NCI-H510A treated with DMSO at 0.1 percent for 48 hours (cell line): ENCODE data around the gene HSD11B2.

ENCODE experiments used
- DNase-seq: peaks from one replicate; lab custom pipeline; 2025; lab: John Stamatoyannopoulos, UW

HSD11B2 gene

GRCh38 chr16:67430977-67431774 is at the start of gene HSD11B2:
HSD11B2 (plus strand) TSS chr16:67431121; CDS start chr16:67431249, 128 bp downstream.
- DNase-seq = peak; percentile 41

- no peak for DNase-seq
Observed at GRCh38 chr16:67383284-67383683, 47.6 kb upstream of the HSD11B2 start.

GRCh38 chr16:67384778-67385510 is 46.0 kb upstream of the HSD11B2 start:
- DNase-seq = no peak

GRCh38 chr16:67386861-67387455 is 44.0 kb upstream of the HSD11B2 start:
- DNase-seq = no peak

GRCh38 chr16:67387479-67388079 is 43.3 kb upstream of the HSD11B2 start:
- no peak for DNase-seq

- DNase-seq = no peak
Observed at GRCh38 chr16:67388191-67388590, 42.7 kb upstream of the HSD11B2 start.

GRCh38 chr16:67388591-67388990 is 42.3 kb upstream of the HSD11B2 start:
- no peak for DNase-seq

- no peak for DNase-seq
Observed at GRCh38 chr16:67389911-67390815, 40.8 kb upstream of the HSD11B2 start.

- DNase-seq = no peak
Observed at GRCh38 chr16:67390816-67391423, 40.0 kb upstream of the HSD11B2 start.

- DNase-seq = no peak
Observed at GRCh38 chr16:67391424-67392300, 39.3 kb upstream of the HSD11B2 start.

GRCh38 chr16:67392301-67393059 is 38.4 kb upstream of the HSD11B2 start:
- no peak for DNase-seq

GRCh38 chr16:67393111-67393787 is 37.7 kb upstream of the HSD11B2 start, which contains the start of gene TPPP3:
TPPP3 (minus strand) TSS chr16:67393498; CDS start chr16:67391111, 2,387 bp downstream.
- DNase-seq = peak; percentile 39

- no peak for DNase-seq
Observed at GRCh38 chr16:67393788-67394154, 37.1 kb upstream of the HSD11B2 start.

GRCh38 chr16:67394155-67395104 is 36.5 kb upstream of the HSD11B2 start:
- DNase-seq = no peak

GRCh38 chr16:67395105-67395457 is 35.8 kb upstream of the HSD11B2 start:
- no peak for DNase-seq

GRCh38 chr16:67395458-67396158 is 35.3 kb upstream of the HSD11B2 start:
- DNase-seq = peak; percentile 48
